Epithelial cell of proximal tubule (primary cell): ENCODE measurements around the gene CEP128. TPM values are rescaled to one million over a fixed set of nuclear protein-coding genes. Genes with fewer than 3 reads are reported as not detected.

ENCODE experiments used
- DNase-seq: peaks from one replicate; pipeline ENCODE4 v3.0.0-alpha.2; 2011; ENCODE audit warnings: low read depth
- H3K4me3 ChIP-seq: 2 replicates; pipeline ENCODE4 v1.5.1; 2011; ENCODE audit warnings: low read depth, mild to moderate bottlenecking, low read length
- CTCF ChIP-seq: conservative IDR thresholded peaks from 2 replicates; pipeline ENCODE4 v1.5.1; 2012; ENCODE audit warnings: low read depth, mild to moderate bottlenecking, low read length
- total RNA-seq: library from RNA; depleted of rRNA; stranded (reverse); fragments of >200 nt; gene quantifications from 2 replicates; pipeline ENCODE4 v1.2.3, GENCODE V29; 2015

Gene CEP128
- total RNA-seq, 1 donor from 2014 or later = 5.2 TPM

GRCh38 chr14:80522936-80523335 is 418.6 kb downstream of the CEP128 start:
- TF ChIP-seq CTCF = no peak
- DNase-seq = no peak
- H3K4me3 ChIP-seq = no peak overlapping the region

- no peak overlapping the region for H3K4me3 ChIP-seq
- DNase-seq = no peak
- no peak for TF ChIP-seq CTCF
Observed at GRCh38 chr14:80522411-80522810, 419.1 kb downstream of the CEP128 start.

- no peak for DNase-seq
- no peak for TF ChIP-seq CTCF
- H3K4me3 ChIP-seq = no peak overlapping the region
Observed at GRCh38 chr14:80521456-80521855, 420.1 kb downstream of the CEP128 start.

GRCh38 chr14:80519002-80519401 is 422.5 kb downstream of the CEP128 start:
- no peak overlapping the region for H3K4me3 ChIP-seq
- TF ChIP-seq CTCF = no peak
- no peak for DNase-seq

GRCh38 chr14:80518173-80518572 is 423.4 kb downstream of the CEP128 start:
- no peak overlapping the region for H3K4me3 ChIP-seq
- DNase-seq = no peak
- no peak for TF ChIP-seq CTCF

GRCh38 chr14:80507292-80507869 is 434.2 kb downstream of the CEP128 start:
- DNase-seq = no peak
- H3K4me3 ChIP-seq = no peak overlapping the region
- TF ChIP-seq CTCF = no peak

- no peak for DNase-seq
- no peak overlapping the region for H3K4me3 ChIP-seq
- no peak for TF ChIP-seq CTCF
Observed at GRCh38 chr14:80504781-80505180, 436.8 kb downstream of the CEP128 start.
